Measurements from ENCODE around the gene CYS1. TPM values are rescaled to one million over a fixed set of nuclear protein-coding genes. Genes with fewer than 3 reads are reported as not detected.

Gene CYS1
- total RNA-seq, 1 donor from 2014 or later, result 7.3 TPM

DNA sequence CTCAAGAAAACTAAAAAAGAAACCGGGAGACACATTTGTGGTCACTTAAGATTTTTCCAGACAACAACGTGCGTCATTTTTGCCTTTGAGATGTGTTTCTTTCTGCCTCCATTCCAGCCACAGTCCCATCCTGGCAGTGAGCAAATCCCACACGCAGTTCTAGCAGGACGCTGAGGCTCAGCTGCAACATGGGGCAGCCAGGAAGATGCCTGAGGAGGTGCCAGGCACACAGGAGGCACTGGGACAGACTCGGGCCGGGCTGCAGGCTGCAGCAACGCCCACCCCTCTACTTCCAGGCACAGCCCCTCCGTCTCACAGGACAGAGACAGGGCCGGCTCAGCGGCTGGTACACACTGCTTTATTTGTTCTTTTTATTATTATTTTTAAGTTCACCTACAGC is 23.8 kb downstream of the CYS1 start:
- DNase-seq (ENCODE audit: low spot score), result no peak
- no peaks in the 10 kb centered on the region for H3K9me3 Mint-ChIP-seq (ENCODE audit: unreplicated experiment)
- H3K27ac Mint-ChIP-seq (ENCODE audit: unreplicated experiment), result no peak overlapping the region
- no peaks in the 10 kb centered on the region for H3K36me3 Mint-ChIP-seq (ENCODE audit: low read depth, unreplicated experiment)
- peaks cover 6% of the 10 kb centered on the region for H3K27me3 Mint-ChIP-seq (ENCODE audit: unreplicated experiment)
- H3K4me1 Mint-ChIP-seq (ENCODE audit: unreplicated experiment), result peaks cover 23% of the 10 kb centered on the region
- H3K4me3 Mint-ChIP-seq (ENCODE audit: unreplicated experiment), result no peak overlapping the region
- TF ChIP-seq CTCF (IDR thresholded peaks at IDR 0.05; ENCODE audit: unreplicated experiment), result no peak

- no peaks in the 10 kb centered on the region for H3K9me3 Mint-ChIP-seq (ENCODE audit: unreplicated experiment)
- no peaks in the 10 kb centered on the region for H3K36me3 Mint-ChIP-seq (ENCODE audit: low read depth, unreplicated experiment)
- peaks cover 23% of the 10 kb centered on the region for H3K4me1 Mint-ChIP-seq (ENCODE audit: unreplicated experiment)
- H3K4me3 Mint-ChIP-seq (ENCODE audit: unreplicated experiment), result no peak overlapping the region
- no peak overlapping the region for H3K27ac Mint-ChIP-seq (ENCODE audit: unreplicated experiment)
- TF ChIP-seq CTCF (IDR thresholded peaks at IDR 0.05; ENCODE audit: unreplicated experiment), result no peak
- peaks cover 4% of the 10 kb centered on the region for H3K27me3 Mint-ChIP-seq (ENCODE audit: unreplicated experiment)
- DNase-seq (ENCODE audit: low spot score), result no peak
Observed at GRCh38 chr2:10054976-10055375, 25.2 kb downstream of the CYS1 start.

DNA sequence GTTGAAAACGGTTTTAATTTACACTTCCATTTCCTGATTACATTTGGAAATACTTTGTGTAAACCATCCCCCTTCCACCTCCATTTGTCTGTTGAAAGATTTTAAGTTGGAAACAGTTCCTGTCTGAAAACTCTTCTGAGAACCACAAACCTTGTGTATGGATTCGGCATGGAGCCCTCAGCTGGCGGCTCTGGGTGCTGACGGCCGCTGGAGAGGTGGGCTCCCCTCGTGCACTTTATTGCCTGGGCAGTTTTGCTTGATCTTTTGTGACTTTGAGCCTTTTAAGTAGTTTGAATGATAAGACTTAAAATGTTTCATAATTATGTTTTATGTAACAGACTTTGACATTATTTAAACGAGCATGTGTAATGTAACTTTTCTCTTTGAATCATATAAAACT is 25.8 kb downstream of the CYS1 start:
- H3K36me3 Mint-ChIP-seq (ENCODE audit: low read depth, unreplicated experiment), result no peaks in the 10 kb centered on the region
- H3K9me3 Mint-ChIP-seq (ENCODE audit: unreplicated experiment), result no peaks in the 10 kb centered on the region
- TF ChIP-seq CTCF (IDR thresholded peaks at IDR 0.05; ENCODE audit: unreplicated experiment), result no peak
- no peak overlapping the region for H3K27ac Mint-ChIP-seq (ENCODE audit: unreplicated experiment)
- DNase-seq (ENCODE audit: low spot score), result no peak
- H3K4me1 Mint-ChIP-seq (ENCODE audit: unreplicated experiment), result peaks cover 23% of the 10 kb centered on the region
- H3K4me3 Mint-ChIP-seq (ENCODE audit: unreplicated experiment), result no peak overlapping the region
- H3K27me3 Mint-ChIP-seq (ENCODE audit: unreplicated experiment), result peaks cover 4% of the 10 kb centered on the region

- no peak for DNase-seq (ENCODE audit: low spot score)
- Mint-ChIP-seq H3K27ac (ENCODE audit: unreplicated experiment) (no peak overlapping the region), H3K4me3 (ENCODE audit: unreplicated experiment) (no peak overlapping the region), H3K9me3 (ENCODE audit: unreplicated experiment) (no peaks in the 10 kb centered on the region), H3K27me3 (ENCODE audit: unreplicated experiment) (peaks cover 2% of the 10 kb centered on the region), H3K4me1 (ENCODE audit: unreplicated experiment) (peaks cover 23% of the 10 kb centered on the region), H3K36me3 (ENCODE audit: low read depth, unreplicated experiment) (no peaks in the 10 kb centered on the region)
- no peak for TF ChIP-seq CTCF (IDR thresholded peaks at IDR 0.05; ENCODE audit: unreplicated experiment)
Observed at GRCh38 chr2:10053351-10053750, 26.9 kb downstream of the CYS1 start.

GRCh38 chr2:10052216-10052615 is 28.0 kb downstream of the CYS1 start:
- no peak for DNase-seq (ENCODE audit: low spot score)
- no peak for TF ChIP-seq CTCF (IDR thresholded peaks at IDR 0.05; ENCODE audit: unreplicated experiment)
- H3K27ac Mint-ChIP-seq (ENCODE audit: unreplicated experiment), result no peak overlapping the region
- H3K4me3 Mint-ChIP-seq (ENCODE audit: unreplicated experiment), result no peak overlapping the region
- H3K9me3 Mint-ChIP-seq (ENCODE audit: unreplicated experiment), result no peaks in the 10 kb centered on the region
- peaks cover 22% of the 10 kb centered on the region for H3K4me1 Mint-ChIP-seq (ENCODE audit: unreplicated experiment)
- peaks cover under 1% of the 10 kb centered on the region for H3K36me3 Mint-ChIP-seq (ENCODE audit: low read depth, unreplicated experiment)
- peaks cover 4% of the 10 kb centered on the region for H3K27me3 Mint-ChIP-seq (ENCODE audit: unreplicated experiment)

All from endothelial cell (in vitro differentiated cells).